ENCODE results near the gene RASSF1. TPM values are rescaled to one million over a fixed set of nuclear protein-coding genes. Genes with fewer than 3 reads are reported as not detected.

RASSF1 gene
- total RNA-seq, 1 experiment from 2014 or later: 32.0 TPM

GRCh38 chr3:50345586-50346234 is 5.1 kb upstream of the RASSF1 start, which contains the start of gene ZMYND10:
Gene ZMYND10 (minus strand): TSS chr3:50345732. CDS start chr3:50345579, 153 bp downstream.
- H3K4me3 Mint-ChIP-seq (ENCODE audit: unreplicated experiment): peak within 1 kb of the TSS; percentile 60
- BruUV-seq (replicated peaks): no TSS peak
- ChIA-PET CTCF (interaction anchor here (0.6 to 5.8 kb wide), 9 partner anchors 8 to 1336 kb away, joined by 3 to 46 read pairs (median 5); no protein-coding TSS in a partner anchor), POLR2A (interaction anchor here (0.6 to 1.7 kb wide), 5 partner anchors 9 to 119 kb away, joined by 3 to 7 read pairs (median 3); no protein-coding TSS in a partner anchor)
- H3K4me1 Mint-ChIP-seq (ENCODE audit: insufficient read depth, unreplicated experiment): peaks cover 16% of the 10 kb centered on the region
- TF ChIP-seq, protein P1, sequence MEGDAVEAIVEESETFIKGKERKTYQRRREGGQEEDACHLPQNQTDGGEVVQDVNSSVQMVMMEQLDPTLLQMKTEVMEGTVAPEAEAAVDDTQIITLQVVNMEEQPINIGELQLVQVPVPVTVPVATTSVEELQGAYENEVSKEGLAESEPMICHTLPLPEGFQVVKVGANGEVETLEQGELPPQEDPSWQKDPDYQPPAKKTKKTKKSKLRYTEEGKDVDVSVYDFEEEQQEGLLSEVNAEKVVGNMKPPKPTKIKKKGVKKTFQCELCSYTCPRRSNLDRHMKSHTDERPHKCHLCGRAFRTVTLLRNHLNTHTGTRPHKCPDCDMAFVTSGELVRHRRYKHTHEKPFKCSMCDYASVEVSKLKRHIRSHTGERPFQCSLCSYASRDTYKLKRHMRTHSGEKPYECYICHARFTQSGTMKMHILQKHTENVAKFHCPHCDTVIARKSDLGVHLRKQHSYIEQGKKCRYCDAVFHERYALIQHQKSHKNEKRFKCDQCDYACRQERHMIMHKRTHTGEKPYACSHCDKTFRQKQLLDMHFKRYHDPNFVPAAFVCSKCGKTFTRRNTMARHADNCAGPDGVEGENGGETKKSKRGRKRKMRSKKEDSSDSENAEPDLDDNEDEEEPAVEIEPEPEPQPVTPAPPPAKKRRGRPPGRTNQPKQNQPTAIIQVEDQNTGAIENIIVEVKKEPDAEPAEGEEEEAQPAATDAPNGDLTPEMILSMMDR (IDR thresholded peaks at IDR 0.05; ENCODE audit: unreplicated experiment): no peak
- peak; percentile 69 for DNase-seq (ENCODE audit: unreplicated experiment)
- H3K27me3 Mint-ChIP-seq (ENCODE audit: insufficient read depth, unreplicated experiment): no peaks in the 10 kb centered on the region
- intact Hi-C loops (cut with micrococcal nuclease): loop anchor here (5.0 kb wide), 2 partner anchors 82 to 267 kb away; partner anchors contain the start of gene CISH
- H3K36me3 Mint-ChIP-seq (ENCODE audit: insufficient read depth, unreplicated experiment): peaks cover 22% of the 10 kb centered on the region
- H3K27ac Mint-ChIP-seq (ENCODE audit: low read depth, unreplicated experiment): no peak within 1 kb of the TSS
- H3K9me3 Mint-ChIP-seq (ENCODE audit: unreplicated experiment): no peaks in the 10 kb centered on the region

DNA sequence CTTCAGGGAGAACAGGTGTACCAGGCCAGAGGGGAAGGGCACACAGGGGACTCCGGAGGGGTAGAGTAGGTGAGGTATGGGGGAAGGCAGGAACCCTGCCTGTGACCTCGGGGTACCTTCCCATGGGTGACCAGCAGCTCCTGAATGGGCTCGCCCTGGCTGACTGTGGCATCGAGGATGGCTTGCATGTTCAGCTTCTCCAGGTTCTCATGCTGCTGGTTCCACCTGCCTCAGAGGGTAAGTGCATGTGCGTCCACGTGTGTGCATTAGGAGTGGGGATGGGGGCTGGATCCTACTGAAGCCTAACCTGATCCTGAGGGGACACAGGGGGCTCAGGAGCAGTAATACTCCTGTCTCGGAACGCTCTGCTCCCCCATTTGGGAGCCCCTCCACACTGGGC is 4.4 kb upstream of the RASSF1 start:
- peaks cover 16% of the 10 kb centered on the region for H3K36me3 Mint-ChIP-seq (ENCODE audit: insufficient read depth, unreplicated experiment)
- no peak for DNase-seq (ENCODE audit: unreplicated experiment)
- no peak overlapping the region for H3K27ac Mint-ChIP-seq (ENCODE audit: low read depth, unreplicated experiment)
- peaks cover 12% of the 10 kb centered on the region for H3K4me1 Mint-ChIP-seq (ENCODE audit: insufficient read depth, unreplicated experiment)
- H3K4me3 Mint-ChIP-seq (ENCODE audit: unreplicated experiment): peak overlapping the region; percentile 40
- no TSS peak for BruUV-seq (replicated peaks)
- H3K9me3 Mint-ChIP-seq (ENCODE audit: unreplicated experiment): no peaks in the 10 kb centered on the region
- intact Hi-C loops (cut with micrococcal nuclease): loop anchor here (5.0 kb wide), 2 partner anchors 82 to 267 kb away; partner anchors contain the start of gene CISH
- POLR2A ChIA-PET: interaction anchor here (0.9 to 1.7 kb wide), 2 partner anchors 8 to 45 kb away, joined by 3 to 7 read pairs; no protein-coding TSS in a partner anchor
- H3K27me3 Mint-ChIP-seq (ENCODE audit: insufficient read depth, unreplicated experiment): no peaks in the 10 kb centered on the region
- CTCF ChIA-PET: interaction anchor here (0.6 to 1.7 kb wide), 7 partner anchors 9 to 1800 kb away, joined by 3 to 9 read pairs (median 4); no protein-coding TSS in a partner anchor
- TF ChIP-seq, protein P1 (IDR thresholded peaks at IDR 0.05; ENCODE audit: unreplicated experiment): no peak

DNA sequence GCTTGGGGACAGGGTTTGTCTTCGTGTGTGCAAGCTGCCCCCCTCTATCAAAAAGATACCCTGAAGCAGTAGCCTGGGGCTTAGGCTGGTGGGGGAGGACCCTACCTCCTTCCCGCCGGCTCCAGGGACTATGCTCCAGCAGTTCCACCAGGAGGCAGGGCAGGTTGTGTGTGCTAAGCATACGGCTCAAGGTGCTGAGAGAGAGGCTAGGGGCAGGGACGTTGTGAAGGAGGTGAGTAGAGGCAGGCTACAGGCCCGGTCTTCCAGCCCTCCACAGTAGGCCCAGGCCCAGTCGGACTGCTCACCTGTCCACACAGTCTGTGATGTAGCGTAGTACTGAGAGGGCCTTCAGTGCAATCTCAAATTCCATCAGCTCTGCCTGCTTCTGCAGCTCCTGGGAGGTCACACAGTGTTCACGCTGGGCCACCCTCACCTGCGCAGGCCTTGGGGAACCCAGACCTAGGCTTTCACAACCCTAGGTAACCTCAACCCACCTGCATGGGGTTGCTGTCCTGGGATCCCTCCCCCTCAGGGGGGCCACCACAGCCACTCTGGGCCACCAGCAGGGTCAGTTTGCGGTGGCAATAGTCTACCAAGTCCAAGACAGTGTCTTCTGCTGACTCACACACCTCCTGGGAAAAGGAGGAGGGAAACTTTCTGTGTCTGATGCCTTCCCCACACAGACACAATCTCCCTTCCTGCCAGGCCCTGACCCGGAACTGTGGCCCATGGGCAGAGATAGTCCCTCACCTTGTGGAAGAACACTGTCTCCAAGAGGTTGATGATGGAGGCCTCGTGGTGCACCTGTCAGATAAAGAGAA is 2.4 kb upstream of the RASSF1 start:
- CTCF ChIA-PET: interaction anchor here (0.6 to 1.4 kb wide), 6 partner anchors 8 to 208 kb away, joined by 3 to 8 read pairs (median 3); partner anchors contain the start of genes CYB561D2 and NPRL2
- Mint-ChIP-seq H3K27ac (ENCODE audit: low read depth, unreplicated experiment) (no peak overlapping the region), H3K9me3 (ENCODE audit: unreplicated experiment) (no peaks in the 10 kb centered on the region), H3K36me3 (ENCODE audit: insufficient read depth, unreplicated experiment) (peaks cover 6% of the 10 kb centered on the region), H3K27me3 (ENCODE audit: insufficient read depth, unreplicated experiment) (no peaks in the 10 kb centered on the region), H3K4me1 (ENCODE audit: insufficient read depth, unreplicated experiment) (peaks cover 18% of the 10 kb centered on the region), H3K4me3 (ENCODE audit: unreplicated experiment) (no peak overlapping the region)
- POLR2A ChIA-PET: interaction anchor here (1.4 kb wide), 1 partner anchor 226 kb away, joined by 3 read pairs; the partner anchor contains the start of gene HEMK1
- no TSS peak for BruUV-seq (replicated peaks)
- no peak for DNase-seq (ENCODE audit: unreplicated experiment)
- TF ChIP-seq, protein P1 (IDR thresholded peaks at IDR 0.05; ENCODE audit: unreplicated experiment): no peak
- intact Hi-C loops (cut with micrococcal nuclease): no loop called here

Data from MCF 10A (cell line).